DND-41 (cell line): ENCODE measurements around the gene NR2E1.

Source experiments
- CTCF ChIP-seq: IDR thresholded peaks from 2 replicates; pipeline ENCODE4 v1.5.1; 2012; ENCODE audit warnings: borderline replicate concordance, low read length, moderate library complexity, mild to moderate bottlenecking; ENCODE audit not compliant: poor library complexity, severe bottlenecking; ENCODE audit errors: extremely low read depth
- EZH2 ChIP-seq: IDR thresholded peaks from 3 replicates; pipeline ENCODE4 v1.6.1; 2012; ENCODE audit warnings: borderline replicate concordance, low read depth, mild to moderate bottlenecking, moderate library complexity, low read length, inconsistent platforms; ENCODE audit not compliant: severe bottlenecking

GRCh38 chr6:108169464-108170331 is 3.9 kb downstream of the NR2E1 start:
- no peak for TF ChIP-seq CTCF
- TF ChIP-seq EZH2: no peak
